Transverse colon (tissue), 4 donors: ENCODE measurements around the gene IWS1. TPM values are rescaled to one million over a fixed set of nuclear protein-coding genes. Genes with fewer than 3 reads are reported as not detected.

ENCODE experiments used
- DNase-seq: peaks from one replicate; pipeline ENCODE4 v3.0.0-alpha.2; 2019
- H3K27ac ChIP-seq, 4 donors: fragments of 200-600 bp; sonication (generic); 2 replicates each; pipeline ENCODE4 v1.5.1; 2016 to 2018; ENCODE audit warnings: inconsistent platforms in 4 of 4
- H3K27me3 ChIP-seq: fragments of 200-600 bp; sonication (generic); 2 replicates; pipeline ENCODE4 v1.5.1; 2017; ENCODE audit warnings: inconsistent platforms
- H3K36me3 ChIP-seq, 4 donors: fragments of 200-600 bp; sonication (generic); 2 replicates each; pipeline ENCODE4 v1.5.1; 2017 to 2019; ENCODE audit warnings: inconsistent platforms in 4 of 4
- H3K4me1 ChIP-seq, 4 donors: fragments of 200-600 bp; sonication (generic); 2 replicates each; pipeline ENCODE4 v1.5.1; 2017 to 2020; ENCODE audit warnings: inconsistent platforms in 4 of 4
- H3K4me3 ChIP-seq, 4 donors: fragments of 200-600 bp; sonication (generic); 1 replicate in 1 of 4; 2 replicates in 3 of 4; pipeline versions ENCODE4 v1.5.1 to v1.6.1; 2017 to 2019; ENCODE audit warnings: inconsistent platforms in 4 of 4
- H3K9me3 ChIP-seq, 2 donors: fragments of 200-600 bp; sonication (generic); 2 replicates each; pipeline ENCODE4 v1.5.1; 2017 to 2019; ENCODE audit warnings: inconsistent platforms in 2 of 2
- EP300 ChIP-seq: sonication (generic); formaldehyde crosslinking; IDR thresholded peaks from one replicate; pipeline ENCODE4 v1.6.1; 2017; ENCODE audit warnings: antibody characterized with exemption, low read depth
- POLR2A ChIP-seq: fragments of 450-650 bp; IDR thresholded peaks from one replicate; pipeline ENCODE4 v1.6.1; 2016; ENCODE audit warnings: antibody characterized with exemption, mild to moderate bottlenecking, moderate library complexity
- POLR2AphosphoS5 ChIP-seq, 3 donors: sonication (generic); formaldehyde crosslinking; IDR thresholded peaks; one replicate each; pipeline ENCODE4 v1.6.1; 2016; ENCODE audit warnings: antibody characterized with exemption in 3 of 3
- WGBS, 2 donors: methylation state at CpG; one replicate each; pipeline ENCODE4 v1.1.5; 2018; ENCODE audit warnings: low coverage in 1 of 2; 5-methylcytosine and 5-hydroxymethylcytosine counted together
- in situ Hi-C, 4 donors: fragments of 200-750 bp; cut with MboI; loops; one replicate each; pipeline versions ENCODE4 v1.15.0 to v1.15.1; 2017; ENCODE audit warnings: low sequenced_read_pairs in 3 of 4, low pct_ligation_motif_present in 1 of 4, low pct_unique_long_range_greater_than_20kb in 1 of 4
- intact Hi-C: fragments of 100-400 bp; cut with DNase I; formaldehyde crosslinking; loops from one replicate; pipeline ENCODE4 v1.15.1; 2023; ENCODE audit warnings: low total_unique reads
- total RNA-seq, 4 donors: library from RNA; depleted of rRNA; stranded (reverse); fragments of >200 nt; gene quantifications; one replicate each; pipeline ENCODE4 v1.1.0, GENCODE V29; 2016
- TF ChIP-seq, protein P1 (sequence below), 5 experiments: fragments of 200-600 bp in 3 of 5; fragments of 450-650 bp in 2 of 5; sonication (generic) in 3 of 5; IDR thresholded peaks; 1 replicate in 2 of 5; 2 replicates in 3 of 5; pipeline ENCODE4 v1.5.1; 2016 to 2017; ENCODE audit warnings: antibody characterized with exemption in 5 of 5, inconsistent platforms in 3 of 5, mild to moderate bottlenecking in 2 of 5, moderate library complexity in 1 of 5

Gene IWS1
- total RNA-seq, 4 donors from 2014 or later, result 27.3 to 139 (median 45.4) TPM

DNA sequence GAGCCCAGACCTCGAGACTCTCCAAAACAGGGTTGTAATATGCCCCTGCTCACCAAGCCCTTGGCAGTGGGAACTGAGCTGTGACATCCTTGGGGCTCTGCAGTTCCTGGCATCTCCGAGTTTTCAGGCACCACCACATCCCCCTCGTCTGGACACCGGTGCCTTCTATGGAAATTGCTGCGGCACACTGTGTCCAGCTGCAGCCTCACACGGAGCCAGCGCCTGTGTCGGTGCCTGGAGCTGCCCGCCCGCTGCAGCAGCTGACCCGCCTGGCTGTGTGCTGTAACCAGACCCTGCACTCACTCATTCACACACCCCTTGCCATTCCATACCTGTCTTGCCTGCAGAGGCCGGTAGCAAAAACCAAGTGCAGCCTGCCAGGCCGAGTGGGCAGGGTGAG is 11.8 kb downstream of the IWS1 start:
- no peak for DNase-seq
- no peaks in the 10 kb centered on the region for H3K27me3 ChIP-seq
- TF ChIP-seq POLR2A (no peak), POLR2AphosphoS5 (IDR thresholded peaks at IDR 0.05) (no peak)
- intact Hi-C loops (no loop called here), in situ Hi-C loops (no loop called here)
- no peak overlapping the region for H3K4me3 ChIP-seq
- H3K36me3 ChIP-seq, result peaks cover 0 to 3% (median 0%) of the 10 kb centered on the region in 4 donors
- H3K9me3 ChIP-seq, result no peaks in the 10 kb centered on the region
- peak overlapping the region in 1 of 4 donors; percentile 78 for H3K27ac ChIP-seq
- H3K4me1 ChIP-seq, result peaks cover 7 to 40% (median 10%) of the 10 kb centered on the region in 4 donors
- 82 to 93% methylated on average over 2 to 13 of the region's 13 CpGs for WGBS, 2 donors

DNA sequence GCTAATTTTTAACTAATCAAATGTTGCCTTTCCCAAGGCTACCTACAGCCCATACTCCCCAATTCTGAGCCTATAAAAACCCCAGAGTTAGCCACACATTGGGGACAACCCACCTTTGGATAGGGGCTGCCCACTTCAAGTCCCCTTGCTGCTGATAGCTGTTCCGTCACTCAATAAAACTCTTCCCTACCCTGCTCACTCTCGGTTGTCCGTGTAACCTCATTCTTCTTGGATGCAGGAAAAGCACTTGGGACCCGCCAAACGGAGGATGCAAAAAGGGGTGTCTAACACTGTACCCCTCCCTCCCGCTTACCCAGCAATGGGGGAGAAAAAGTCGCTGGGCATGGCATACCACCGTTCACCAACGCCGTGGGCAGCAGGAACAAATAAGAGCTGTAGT is 12.2 kb downstream of the IWS1 start:
- H3K36me3 ChIP-seq, result peaks cover 0 to 3% (median 0%) of the 10 kb centered on the region in 4 donors
- H3K9me3 ChIP-seq, result no peaks in the 10 kb centered on the region
- in situ Hi-C loops (no loop called here), intact Hi-C loops (no loop called here)
- no peaks in the 10 kb centered on the region for H3K27me3 ChIP-seq
- H3K4me3 ChIP-seq, result no peak overlapping the region
- TF ChIP-seq EP300, result no peak
- TF ChIP-seq POLR2A, result no peak
- TF ChIP-seq POLR2AphosphoS5 (IDR thresholded peaks at IDR 0.05), result no peak
- TF ChIP-seq, protein P1, sequence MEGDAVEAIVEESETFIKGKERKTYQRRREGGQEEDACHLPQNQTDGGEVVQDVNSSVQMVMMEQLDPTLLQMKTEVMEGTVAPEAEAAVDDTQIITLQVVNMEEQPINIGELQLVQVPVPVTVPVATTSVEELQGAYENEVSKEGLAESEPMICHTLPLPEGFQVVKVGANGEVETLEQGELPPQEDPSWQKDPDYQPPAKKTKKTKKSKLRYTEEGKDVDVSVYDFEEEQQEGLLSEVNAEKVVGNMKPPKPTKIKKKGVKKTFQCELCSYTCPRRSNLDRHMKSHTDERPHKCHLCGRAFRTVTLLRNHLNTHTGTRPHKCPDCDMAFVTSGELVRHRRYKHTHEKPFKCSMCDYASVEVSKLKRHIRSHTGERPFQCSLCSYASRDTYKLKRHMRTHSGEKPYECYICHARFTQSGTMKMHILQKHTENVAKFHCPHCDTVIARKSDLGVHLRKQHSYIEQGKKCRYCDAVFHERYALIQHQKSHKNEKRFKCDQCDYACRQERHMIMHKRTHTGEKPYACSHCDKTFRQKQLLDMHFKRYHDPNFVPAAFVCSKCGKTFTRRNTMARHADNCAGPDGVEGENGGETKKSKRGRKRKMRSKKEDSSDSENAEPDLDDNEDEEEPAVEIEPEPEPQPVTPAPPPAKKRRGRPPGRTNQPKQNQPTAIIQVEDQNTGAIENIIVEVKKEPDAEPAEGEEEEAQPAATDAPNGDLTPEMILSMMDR (IDR thresholded peaks at IDR 0.05), result no peak
- H3K27ac ChIP-seq, result no peak overlapping the region
- DNase-seq, result no peak
- WGBS, 2 donors, result 87% methylated on average over 10 of the region's 10 CpGs; no CpG with 5 or more reads in 1 of the 2 donors
- peaks cover 7 to 44% (median 14%) of the 10 kb centered on the region in 4 donors for H3K4me1 ChIP-seq

DNA sequence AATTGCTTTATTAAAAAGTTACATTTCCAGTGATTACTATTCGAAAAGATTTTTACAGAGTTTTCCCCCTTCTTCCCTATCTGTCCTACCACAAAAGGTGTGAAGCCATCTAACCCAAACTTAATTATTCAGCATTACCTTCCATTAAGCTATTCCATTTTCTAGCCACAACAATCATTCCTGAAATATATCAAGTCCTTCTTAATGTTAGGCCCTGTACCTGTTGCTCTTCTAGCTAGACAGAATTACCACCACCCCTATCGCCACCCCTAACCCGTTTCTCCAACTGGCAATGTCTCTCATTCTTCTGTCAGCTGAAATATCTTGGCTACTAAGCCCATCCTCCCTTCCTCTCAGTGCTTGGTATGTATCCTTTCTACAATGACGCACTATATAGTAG is 13.9 kb downstream of the IWS1 start:
- no peaks in the 10 kb centered on the region for H3K9me3 ChIP-seq
- intact Hi-C loops, result no loop called here
- in situ Hi-C loops, result no loop called here
- no peak overlapping the region for H3K4me3 ChIP-seq
- H3K4me1 ChIP-seq, result peaks cover 11 to 61% (median 29%) of the 10 kb centered on the region in 4 donors
- no peaks in the 10 kb centered on the region for H3K27me3 ChIP-seq
- H3K27ac ChIP-seq, result no peak overlapping the region
- WGBS, 2 donors, result 90 to 94% methylated on average over 4 of the region's 4 CpGs
- TF ChIP-seq EP300 (no peak), POLR2AphosphoS5 (IDR thresholded peaks at IDR 0.05) (no peak), POLR2A (no peak)
- TF ChIP-seq, protein P1 (IDR thresholded peaks at IDR 0.05), result no peak
- no peak for DNase-seq
- peaks cover 0 to 3% (median 0%) of the 10 kb centered on the region in 4 donors for H3K36me3 ChIP-seq

DNA sequence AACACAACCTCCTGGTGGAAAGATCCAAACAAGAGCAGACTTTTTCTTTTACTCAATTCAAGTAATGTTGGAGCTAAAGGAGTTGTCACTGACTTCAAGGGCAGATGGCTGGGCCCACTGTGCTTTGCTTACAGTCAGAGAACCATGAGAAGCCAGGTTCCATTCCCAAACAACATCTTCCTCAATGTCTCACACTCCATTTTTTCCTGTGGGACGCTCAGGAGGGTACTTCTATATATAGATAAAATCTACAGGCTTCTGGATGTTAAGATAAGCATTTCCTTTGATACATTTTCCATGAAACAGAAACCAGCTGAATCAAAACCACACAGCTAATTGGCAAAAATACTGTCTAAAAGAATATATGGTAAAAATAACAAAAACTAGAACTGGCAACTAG is 14.4 kb downstream of the IWS1 start:
- Histone ChIP-seq H3K4me3 (no peak overlapping the region), H3K4me1 (peaks cover 11 to 65% (median 29%) of the 10 kb centered on the region in 4 donors), H3K9me3 (no peaks in the 10 kb centered on the region), H3K27ac (no peak overlapping the region), H3K36me3 (peaks cover 0 to 3% (median 0%) of the 10 kb centered on the region in 4 donors), H3K27me3 (no peaks in the 10 kb centered on the region)
- no peak for DNase-seq
- 75 to 100% methylated on average over 1 of the region's 1 CpG for WGBS, 2 donors
- in situ Hi-C loops (no loop called here), intact Hi-C loops (no loop called here)
- TF ChIP-seq, protein P1 (IDR thresholded peaks at IDR 0.05), result no peak
- TF ChIP-seq POLR2AphosphoS5 (IDR thresholded peaks at IDR 0.05) (no peak), EP300 (no peak), POLR2A (no peak)
